HepG2 (cell line): Measurements from ENCODE around the gene SMARCA4. TPM values are rescaled to one million over a fixed set of nuclear protein-coding genes. Genes with fewer than 3 reads are reported as not detected.

Source experiments
- ASH2L ChIP-seq: fragments of 300-600, 200-600 bp; sonication (generic); IDR thresholded peaks from 2 replicates; pipeline ENCODE4 v1.7.0; 2017; ENCODE audit warnings: low read depth, mild to moderate bottlenecking, moderate library complexity, mixed read lengths, low read length; ENCODE audit not compliant: insufficient read length
- JUND ChIP-seq: sonication (generic); formaldehyde crosslinking; IDR thresholded peaks from 2 replicates; pipeline ENCODE4 v1.8.0; 2022; ENCODE audit warnings: mild to moderate bottlenecking, missing genetic modification reagents
- MZF1 ChIP-seq: sonication (generic); formaldehyde crosslinking; IDR thresholded peaks from 2 replicates; pipeline ENCODE4 v1.8.1; 2023; ENCODE audit warnings: mild to moderate bottlenecking, missing genetic modification reagents, borderline replicate concordance
- RCOR2 ChIP-seq: IDR thresholded peaks from 2 replicates; pipeline ENCODE4 v1.6.1; 2016; ENCODE audit warnings: missing biosample characterization, missing genetic modification reagents
- SP4 ChIP-seq: sonication (generic); formaldehyde crosslinking; IDR thresholded peaks from 2 replicates; pipeline ENCODE4 v1.8.1; 2023; ENCODE audit warnings: mild to moderate bottlenecking, missing genetic modification reagents
- TBL1XR1 ChIP-seq: fragments of 150-350 bp; IDR thresholded peaks from 2 replicates; pipeline ENCODE4 v1.6.1; 2014; ENCODE audit warnings: borderline replicate concordance, low read length; ENCODE audit not compliant: partially characterized antibody
- XRCC5 ChIP-seq: fragments of 200-400 bp; formaldehyde crosslinking; optimal IDR thresholded peaks from 2 replicates; pipeline ENCODE3; 2017; ENCODE audit warnings: mild to moderate bottlenecking, low read length
- ZNF563 ChIP-seq: sonication (generic); formaldehyde crosslinking; IDR thresholded peaks from 2 replicates; pipeline ENCODE4 v1.8.0; 2022; ENCODE audit warnings: mild to moderate bottlenecking, moderate library complexity, missing genetic modification reagents
- ZNF589 ChIP-seq: sonication (generic); formaldehyde crosslinking; conservative IDR thresholded peaks from 2 replicates; pipeline ENCODE4 v1.8.0; 2022; ENCODE audit warnings: mild to moderate bottlenecking, moderate library complexity, missing genetic modification reagents
- ZNF644 ChIP-seq: IDR thresholded peaks from 2 replicates; pipeline ENCODE4 v1.6.1; 2016; ENCODE audit warnings: low read depth
- ZNF780A ChIP-seq: sonication (generic); formaldehyde crosslinking; IDR thresholded peaks from 2 replicates; pipeline ENCODE4 v1.8.0; 2022; ENCODE audit warnings: mild to moderate bottlenecking, missing genetic modification reagents, moderate library complexity
- polyA plus RNA-seq, 8 experiments: library from polyadenylated mRNA; depleted of rRNA in 3 of 8; stranded (reverse) in 7 of 8; unstranded in 1 of 8; fragments of >200 nt; fragmentation: Illumina TruSeq in 4 of 8; extraction: Trizol in 4 of 8; gene quantifications; 2 replicates each; pipeline versions ENCODE4 v1.2.1 to v1.2.3, GENCODE V29; 2011 to 2016; ENCODE audit warnings: low read depth in 4 of 8, missing spikeins in 1 of 8, mixed read lengths in 1 of 8; ENCODE audit not compliant: insufficient read depth in 1 of 8
- total RNA-seq, 5 experiments: library from RNA; depleted of rRNA; stranded (reverse); fragments of >200 nt; fragmentation: Illumina TruSeq; extraction: Trizol; gene quantifications; 2 replicates each; pipeline ENCODE4 v1.2.3, GENCODE V29; 2016; ENCODE audit warnings: low read depth in 1 of 5
- TF ChIP-seq, protein P1 (sequence below): sonication (generic); formaldehyde crosslinking; IDR thresholded peaks from 2 replicates; pipeline ENCODE4 v1.5.0; 2020; ENCODE audit warnings: missing genetic modification reagents
- TF ChIP-seq, protein P2 (sequence below): sonication (generic); formaldehyde crosslinking; IDR thresholded peaks from 2 replicates; pipeline ENCODE4 v1.9.0; 2021; ENCODE audit warnings: missing genetic modification reagents, mild to moderate bottlenecking, borderline replicate concordance
- TF ChIP-seq, protein P3 (sequence below): sonication (generic); formaldehyde crosslinking; IDR thresholded peaks from 2 replicates; pipeline ENCODE4 v1.4.0; 2020; ENCODE audit warnings: missing genetic modification reagents
- TF ChIP-seq, protein P4 (sequence below), 2 experiments: sonication (generic) in 1 of 2; formaldehyde crosslinking in 1 of 2; IDR thresholded peaks; 2 replicates each; pipeline versions ENCODE4 v1.4.0 to v1.6.1; 2018 to 2020; ENCODE audit warnings: missing genetic modification reagents in 2 of 2, borderline replicate concordance in 1 of 2, low read depth in 1 of 2, mild to moderate bottlenecking in 1 of 2, missing biosample characterization in 1 of 2
- TF ChIP-seq, protein P5 (sequence below): IDR thresholded peaks from 2 replicates; pipeline ENCODE4 v1.6.1; 2018; ENCODE audit warnings: missing genetic modification reagents, mild to moderate bottlenecking, missing compliant biosample characterization
- TF ChIP-seq, protein P6 (sequence below): sonication (generic); formaldehyde crosslinking; IDR thresholded peaks from 2 replicates; pipeline ENCODE4 v1.8.0; 2023; ENCODE audit warnings: mild to moderate bottlenecking, missing genetic modification reagents

The SMARCA4 gene
- total and polyA plus RNA-seq, 2 of the 13 experiments (the other 11 are each of a cell fraction or from before 2014, with no cell fraction given): 25.4 to 45.9 TPM

DNA sequence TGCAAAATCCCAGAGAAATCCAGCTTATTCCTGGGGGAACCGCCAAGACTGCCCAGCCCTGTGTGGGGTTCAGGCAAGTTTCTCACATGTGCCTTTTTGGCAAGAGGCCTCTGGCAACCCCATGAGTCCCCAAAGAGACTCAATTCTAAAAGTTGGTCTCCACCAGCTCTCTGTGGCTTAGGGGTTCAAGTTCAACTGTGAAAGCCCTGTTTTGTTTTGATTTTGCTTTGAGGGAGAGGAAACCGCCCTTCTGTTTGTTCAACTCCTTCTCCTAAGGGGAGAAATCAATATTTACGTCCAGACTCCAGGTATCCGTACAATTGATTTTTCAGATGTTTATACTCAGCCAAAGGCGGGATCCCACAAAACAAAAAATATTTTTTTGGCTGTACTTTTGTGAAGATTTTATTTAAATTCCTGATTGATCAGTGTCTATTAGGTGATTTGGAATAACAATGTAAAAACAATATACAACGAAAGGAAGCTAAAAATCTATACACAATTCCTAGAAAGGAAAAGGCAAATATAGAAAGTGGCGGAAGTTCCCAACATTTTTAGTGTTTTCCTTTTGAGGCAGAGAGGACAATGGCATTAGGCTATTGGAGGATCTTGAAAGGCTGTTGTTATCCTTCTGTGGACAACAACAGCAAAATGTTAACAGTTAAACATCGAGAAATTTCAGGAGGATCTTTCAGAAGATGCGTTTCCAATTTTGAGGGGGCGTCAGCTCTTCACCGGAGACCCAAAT is 127.8 kb downstream of the SMARCA4 start (continued):
- TF ChIP-seq, protein P1, sequence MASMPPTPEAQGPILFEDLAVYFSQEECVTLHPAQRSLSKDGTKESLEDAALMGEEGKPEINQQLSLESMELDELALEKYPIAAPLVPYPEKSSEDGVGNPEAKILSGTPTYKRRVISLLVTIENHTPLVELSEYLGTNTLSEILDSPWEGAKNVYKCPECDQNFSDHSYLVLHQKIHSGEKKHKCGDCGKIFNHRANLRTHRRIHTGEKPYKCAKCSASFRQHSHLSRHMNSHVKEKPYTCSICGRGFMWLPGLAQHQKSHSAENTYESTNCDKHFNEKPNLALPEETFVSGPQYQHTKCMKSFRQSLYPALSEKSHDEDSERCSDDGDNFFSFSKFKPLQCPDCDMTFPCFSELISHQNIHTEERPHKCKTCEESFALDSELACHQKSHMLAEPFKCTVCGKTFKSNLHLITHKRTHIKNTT (CRISPR knock-in tag): no peak
- TF ChIP-seq, protein P2, sequence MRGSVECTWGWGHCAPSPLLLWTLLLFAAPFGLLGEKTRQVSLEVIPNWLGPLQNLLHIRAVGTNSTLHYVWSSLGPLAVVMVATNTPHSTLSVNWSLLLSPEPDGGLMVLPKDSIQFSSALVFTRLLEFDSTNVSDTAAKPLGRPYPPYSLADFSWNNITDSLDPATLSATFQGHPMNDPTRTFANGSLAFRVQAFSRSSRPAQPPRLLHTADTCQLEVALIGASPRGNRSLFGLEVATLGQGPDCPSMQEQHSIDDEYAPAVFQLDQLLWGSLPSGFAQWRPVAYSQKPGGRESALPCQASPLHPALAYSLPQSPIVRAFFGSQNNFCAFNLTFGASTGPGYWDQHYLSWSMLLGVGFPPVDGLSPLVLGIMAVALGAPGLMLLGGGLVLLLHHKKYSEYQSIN (CRISPR knock-in tag): no peak
- TF ChIP-seq XRCC5 (no peak), ZNF780A (CRISPR knock-in tag) (no peak), ZNF644 (CRISPR knock-in tag) (no peak), SP4 (CRISPR knock-in tag) (no peak), JUND (CRISPR knock-in tag) (no peak), ZNF563 (CRISPR knock-in tag) (no peak), TBL1XR1 (peak; percentile 100), RCOR2 (no peak; the same call in 1 of the 2 replicates), ASH2L (peak; percentile 77), MZF1 (no peak), ZNF589 (CRISPR knock-in tag) (no peak)
- TF ChIP-seq, protein P3, sequence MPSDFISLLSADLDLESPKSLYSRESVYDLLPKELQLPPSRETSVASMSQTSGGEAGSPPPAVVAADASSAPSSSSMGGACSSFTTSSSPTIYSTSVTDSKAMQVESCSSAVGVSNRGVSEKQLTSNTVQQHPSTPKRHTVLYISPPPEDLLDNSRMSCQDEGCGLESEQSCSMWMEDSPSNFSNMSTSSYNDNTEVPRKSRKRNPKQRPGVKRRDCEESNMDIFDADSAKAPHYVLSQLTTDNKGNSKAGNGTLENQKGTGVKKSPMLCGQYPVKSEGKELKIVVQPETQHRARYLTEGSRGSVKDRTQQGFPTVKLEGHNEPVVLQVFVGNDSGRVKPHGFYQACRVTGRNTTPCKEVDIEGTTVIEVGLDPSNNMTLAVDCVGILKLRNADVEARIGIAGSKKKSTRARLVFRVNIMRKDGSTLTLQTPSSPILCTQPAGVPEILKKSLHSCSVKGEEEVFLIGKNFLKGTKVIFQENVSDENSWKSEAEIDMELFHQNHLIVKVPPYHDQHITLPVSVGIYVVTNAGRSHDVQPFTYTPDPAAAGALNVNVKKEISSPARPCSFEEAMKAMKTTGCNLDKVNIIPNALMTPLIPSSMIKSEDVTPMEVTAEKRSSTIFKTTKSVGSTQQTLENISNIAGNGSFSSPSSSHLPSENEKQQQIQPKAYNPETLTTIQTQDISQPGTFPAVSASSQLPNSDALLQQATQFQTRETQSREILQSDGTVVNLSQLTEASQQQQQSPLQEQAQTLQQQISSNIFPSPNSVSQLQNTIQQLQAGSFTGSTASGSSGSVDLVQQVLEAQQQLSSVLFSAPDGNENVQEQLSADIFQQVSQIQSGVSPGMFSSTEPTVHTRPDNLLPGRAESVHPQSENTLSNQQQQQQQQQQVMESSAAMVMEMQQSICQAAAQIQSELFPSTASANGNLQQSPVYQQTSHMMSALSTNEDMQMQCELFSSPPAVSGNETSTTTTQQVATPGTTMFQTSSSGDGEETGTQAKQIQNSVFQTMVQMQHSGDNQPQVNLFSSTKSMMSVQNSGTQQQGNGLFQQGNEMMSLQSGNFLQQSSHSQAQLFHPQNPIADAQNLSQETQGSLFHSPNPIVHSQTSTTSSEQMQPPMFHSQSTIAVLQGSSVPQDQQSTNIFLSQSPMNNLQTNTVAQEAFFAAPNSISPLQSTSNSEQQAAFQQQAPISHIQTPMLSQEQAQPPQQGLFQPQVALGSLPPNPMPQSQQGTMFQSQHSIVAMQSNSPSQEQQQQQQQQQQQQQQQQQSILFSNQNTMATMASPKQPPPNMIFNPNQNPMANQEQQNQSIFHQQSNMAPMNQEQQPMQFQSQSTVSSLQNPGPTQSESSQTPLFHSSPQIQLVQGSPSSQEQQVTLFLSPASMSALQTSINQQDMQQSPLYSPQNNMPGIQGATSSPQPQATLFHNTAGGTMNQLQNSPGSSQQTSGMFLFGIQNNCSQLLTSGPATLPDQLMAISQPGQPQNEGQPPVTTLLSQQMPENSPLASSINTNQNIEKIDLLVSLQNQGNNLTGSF (CRISPR knock-in tag): no peak
- TF ChIP-seq, protein P4, sequence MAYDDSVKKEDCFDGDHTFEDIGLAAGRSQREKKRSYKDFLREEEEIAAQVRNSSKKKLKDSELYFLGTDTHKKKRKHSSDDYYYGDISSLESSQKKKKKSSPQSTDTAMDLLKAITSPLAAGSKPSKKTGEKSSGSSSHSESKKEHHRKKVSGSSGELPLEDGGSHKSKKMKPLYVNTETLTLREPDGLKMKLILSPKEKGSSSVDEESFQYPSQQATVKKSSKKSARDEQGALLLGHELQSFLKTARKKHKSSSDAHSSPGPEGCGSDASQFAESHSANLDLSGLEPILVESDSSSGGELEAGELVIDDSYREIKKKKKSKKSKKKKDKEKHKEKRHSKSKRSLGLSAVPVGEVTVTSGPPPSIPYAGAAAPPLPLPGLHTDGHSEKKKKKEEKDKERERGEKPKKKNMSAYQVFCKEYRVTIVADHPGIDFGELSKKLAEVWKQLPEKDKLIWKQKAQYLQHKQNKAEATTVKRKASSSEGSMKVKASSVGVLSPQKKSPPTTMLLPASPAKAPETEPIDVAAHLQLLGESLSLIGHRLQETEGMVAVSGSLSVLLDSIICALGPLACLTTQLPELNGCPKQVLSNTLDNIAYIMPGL (CRISPR knock-in tag; IDR thresholded peaks at IDR 0.05; ENCODE audit: borderline replicate concordance in 1 of 2, low read depth in 1 of 2): no peak
- TF ChIP-seq, protein P5, sequence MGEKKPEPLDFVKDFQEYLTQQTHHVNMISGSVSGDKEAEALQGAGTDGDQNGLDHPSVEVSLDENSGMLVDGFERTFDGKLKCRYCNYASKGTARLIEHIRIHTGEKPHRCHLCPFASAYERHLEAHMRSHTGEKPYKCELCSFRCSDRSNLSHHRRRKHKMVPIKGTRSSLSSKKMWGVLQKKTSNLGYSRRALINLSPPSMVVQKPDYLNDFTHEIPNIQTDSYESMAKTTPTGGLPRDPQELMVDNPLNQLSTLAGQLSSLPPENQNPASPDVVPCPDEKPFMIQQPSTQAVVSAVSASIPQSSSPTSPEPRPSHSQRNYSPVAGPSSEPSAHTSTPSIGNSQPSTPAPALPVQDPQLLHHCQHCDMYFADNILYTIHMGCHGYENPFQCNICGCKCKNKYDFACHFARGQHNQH (CRISPR knock-in tag): peak; percentile 54; the same call in 1 of the 2 replicates
- TF ChIP-seq, protein P6, sequence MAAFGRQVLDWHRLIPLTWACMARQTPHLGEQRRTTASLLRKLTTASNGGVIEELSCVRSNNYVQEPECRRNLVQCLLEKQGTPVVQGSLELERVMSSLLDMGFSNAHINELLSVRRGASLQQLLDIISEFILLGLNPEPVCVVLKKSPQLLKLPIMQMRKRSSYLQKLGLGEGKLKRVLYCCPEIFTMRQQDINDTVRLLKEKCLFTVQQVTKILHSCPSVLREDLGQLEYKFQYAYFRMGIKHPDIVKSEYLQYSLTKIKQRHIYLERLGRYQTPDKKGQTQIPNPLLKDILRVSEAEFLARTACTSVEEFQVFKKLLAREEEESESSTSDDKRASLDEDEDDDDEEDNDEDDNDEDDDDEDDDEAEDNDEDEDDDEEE (CRISPR knock-in tag): no peak
